ENCODE measurements around the gene MYOT. TPM values are rescaled to one million over a fixed set of nuclear protein-coding genes. Genes with fewer than 3 reads are reported as not detected.
"Not testable (repeated sequence)": the region's sequence is repeated elsewhere in the genome, so short reads cannot be mapped to it uniquely, and the experiment has no call there.

MYOT gene
- total RNA-seq, 2 donors from 2014 or later, result 0.35 to 3.2 TPM

- Histone ChIP-seq H3K27me3 (no peaks in the 10 kb centered on the region), H3K9me3 (no peaks in the 10 kb centered on the region), H3K27ac (no peak overlapping the region), H3K9ac (ENCODE audit: low read depth in 2 of 2, low read length in 2 of 2) (no peak overlapping the region), H3K4me1 (no peaks in the 10 kb centered on the region), H3K4me3 (no peak overlapping the region), H3K36me3 (no peaks in the 10 kb centered on the region)
- intact Hi-C loops (cut with DNase I), result no loop called here
- TF ChIP-seq CTCF (IDR thresholded peaks at IDR 0.05), result no peak
- DNase-seq, result no peak
These were observed 28.7 kb upstream of the MYOT start for GRCh38 chr5:137838976-137839375.

- Histone ChIP-seq H3K27me3 (no peaks in the 10 kb centered on the region), H3K9ac (ENCODE audit: low read depth in 2 of 2, low read length in 2 of 2) (no peak overlapping the region), H3K9me3 (no peaks in the 10 kb centered on the region), H3K27ac (no peak overlapping the region), H3K36me3 (no peaks in the 10 kb centered on the region), H3K4me3 (no peak overlapping the region), H3K4me1 (no peaks in the 10 kb centered on the region)
- intact Hi-C loops (cut with DNase I), result no loop called here
- no peak for TF ChIP-seq CTCF (IDR thresholded peaks at IDR 0.05)
- no peak for DNase-seq
These were observed 25.4 kb upstream of the MYOT start for GRCh38 chr5:137842296-137842695.

GRCh38 chr5:137843676-137844299 is 23.9 kb upstream of the MYOT start:
- no peak for DNase-seq
- TF ChIP-seq CTCF (IDR thresholded peaks at IDR 0.05), result no peak
- Histone ChIP-seq H3K27me3 (no peaks in the 10 kb centered on the region), H3K9me3 (no peaks in the 10 kb centered on the region), H3K4me1 (no peaks in the 10 kb centered on the region), H3K27ac (no peak overlapping the region), H3K4me3 (no peak overlapping the region), H3K36me3 (no peaks in the 10 kb centered on the region), H3K9ac (ENCODE audit: low read depth in 2 of 2, low read length in 2 of 2) (no peak overlapping the region)
- intact Hi-C loops (cut with DNase I), result no loop called here

- Histone ChIP-seq H3K9me3 (no peaks in the 10 kb centered on the region), H3K36me3 (no peaks in the 10 kb centered on the region), H3K27ac (no peak overlapping the region), H3K9ac (ENCODE audit: low read depth in 2 of 2, low read length in 2 of 2) (no peak overlapping the region), H3K4me3 (no peak overlapping the region), H3K4me1 (no peaks in the 10 kb centered on the region), H3K27me3 (no peaks in the 10 kb centered on the region)
- no peak for DNase-seq
- no peak for TF ChIP-seq CTCF (IDR thresholded peaks at IDR 0.05)
- intact Hi-C loops (cut with DNase I), result no loop called here
These were observed 22.2 kb upstream of the MYOT start for GRCh38 chr5:137845472-137845871.

GRCh38 chr5:137847687-137848086 is 20.0 kb upstream of the MYOT start:
- Histone ChIP-seq H3K4me3 (no peak overlapping the region), H3K4me1 (no peaks in the 10 kb centered on the region)
- intact Hi-C loops (cut with DNase I), result no loop called here

GRCh38 chr5:137853165-137853564 is 14.5 kb upstream of the MYOT start:
- H3K36me3 ChIP-seq; H3K4me1 ChIP-seq; H3K4me3 ChIP-seq; H3K9me3 ChIP-seq; intact Hi-C loops (cut with DNase I); DNase-seq; H3K27ac ChIP-seq; H3K9ac ChIP-seq (ENCODE audit: low read depth in 2 of 2, low read length in 2 of 2); H3K27me3 ChIP-seq: not testable (repeated sequence)

More at GRCh38 chr5:137847687-137848086, 20.0 kb upstream of the MYOT start:
- Histone ChIP-seq H3K27ac (no peak overlapping the region), H3K36me3 (no peaks in the 10 kb centered on the region), H3K27me3 (no peaks in the 10 kb centered on the region), H3K9me3 (no peaks in the 10 kb centered on the region), H3K9ac (ENCODE audit: low read depth in 2 of 2, low read length in 2 of 2) (no peak overlapping the region)
- TF ChIP-seq CTCF (IDR thresholded peaks at IDR 0.05), result no peak
- no peak for DNase-seq
